Gastrocnemius medialis (tissue), 4 donors: ENCODE results near the gene HPCAL1.

ENCODE experiments used
- CTCF ChIP-seq, 5 experiments: fragments of 450-650 bp in 3 of 5; fragments of 200-600 bp in 2 of 5; sonication (generic) in 2 of 5; IDR thresholded peaks in 4 of 5; conservative IDR thresholded peaks in 1 of 5; 1 replicate in 4 of 5; 2 replicates in 1 of 5; pipeline ENCODE4 v1.5.1; 2016 to 2019; ENCODE audit warnings: antibody characterized with exemption in 5 of 5, mild to moderate bottlenecking in 3 of 5, moderate library complexity in 3 of 5
- POLR2A ChIP-seq, 2 donors: fragments of 450-650 bp; IDR thresholded peaks; one replicate each; pipeline ENCODE4 v1.6.1; 2017; ENCODE audit warnings: antibody characterized with exemption in 2 of 2, mild to moderate bottlenecking in 2 of 2, moderate library complexity in 2 of 2

DNA sequence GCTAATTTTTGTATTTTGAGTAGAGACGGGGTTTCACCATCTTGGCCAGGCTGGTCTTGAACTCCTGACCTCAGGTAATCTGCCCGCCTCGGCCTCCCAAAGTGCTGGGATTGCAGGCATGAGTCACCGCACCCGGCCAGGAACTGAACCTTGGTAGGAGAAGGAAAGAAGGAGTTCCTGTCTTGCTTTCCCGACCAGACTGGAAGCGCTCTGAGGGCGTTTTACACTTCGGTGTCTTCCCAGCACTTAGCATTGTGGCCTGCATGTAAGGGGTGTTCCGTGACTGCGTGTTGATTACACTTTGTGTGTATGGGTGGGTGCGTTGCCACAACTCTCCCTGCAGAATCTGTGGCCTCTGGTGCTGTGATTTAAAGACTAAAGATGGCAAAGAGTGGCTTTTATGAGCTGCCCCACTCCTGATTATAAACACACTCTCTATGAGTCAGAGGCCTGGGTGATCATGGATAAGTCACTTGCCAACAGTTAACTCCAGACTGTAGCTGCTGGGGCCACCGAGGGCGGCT lies 99.4 kb downstream of the HPCAL1 start:
- no peak for TF ChIP-seq CTCF (IDR thresholded peaks at IDR 0.05 in 4 of 5, conservative IDR thresholded peaks at IDR 0.05 in 1 of 5)
- no peak for TF ChIP-seq POLR2A (IDR thresholded peaks at IDR 0.05)
